ENCODE results near the gene STARD5.

DNA sequence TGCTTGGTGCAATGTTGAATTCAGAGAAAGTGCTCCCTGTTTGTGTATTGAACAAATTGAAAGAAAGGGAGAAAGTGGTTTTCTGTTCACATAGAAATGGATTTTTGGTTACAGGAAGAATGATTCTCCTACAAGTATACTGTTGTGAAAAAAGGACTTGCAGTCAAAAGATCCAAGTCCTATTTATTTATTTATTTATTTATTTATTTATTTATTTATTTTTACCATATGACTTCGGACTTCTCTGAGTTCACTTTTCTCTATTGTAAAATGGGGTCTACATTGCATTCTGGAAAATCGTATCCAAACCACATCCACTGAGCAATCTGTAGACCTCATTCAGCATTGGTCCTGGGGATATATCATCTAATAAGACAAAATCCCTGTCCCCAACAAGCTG is 46.1 kb downstream of the STARD5 start:
- TF ChIP-seq, protein P1, sequence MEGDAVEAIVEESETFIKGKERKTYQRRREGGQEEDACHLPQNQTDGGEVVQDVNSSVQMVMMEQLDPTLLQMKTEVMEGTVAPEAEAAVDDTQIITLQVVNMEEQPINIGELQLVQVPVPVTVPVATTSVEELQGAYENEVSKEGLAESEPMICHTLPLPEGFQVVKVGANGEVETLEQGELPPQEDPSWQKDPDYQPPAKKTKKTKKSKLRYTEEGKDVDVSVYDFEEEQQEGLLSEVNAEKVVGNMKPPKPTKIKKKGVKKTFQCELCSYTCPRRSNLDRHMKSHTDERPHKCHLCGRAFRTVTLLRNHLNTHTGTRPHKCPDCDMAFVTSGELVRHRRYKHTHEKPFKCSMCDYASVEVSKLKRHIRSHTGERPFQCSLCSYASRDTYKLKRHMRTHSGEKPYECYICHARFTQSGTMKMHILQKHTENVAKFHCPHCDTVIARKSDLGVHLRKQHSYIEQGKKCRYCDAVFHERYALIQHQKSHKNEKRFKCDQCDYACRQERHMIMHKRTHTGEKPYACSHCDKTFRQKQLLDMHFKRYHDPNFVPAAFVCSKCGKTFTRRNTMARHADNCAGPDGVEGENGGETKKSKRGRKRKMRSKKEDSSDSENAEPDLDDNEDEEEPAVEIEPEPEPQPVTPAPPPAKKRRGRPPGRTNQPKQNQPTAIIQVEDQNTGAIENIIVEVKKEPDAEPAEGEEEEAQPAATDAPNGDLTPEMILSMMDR (IDR thresholded peaks at IDR 0.05) = no peak
- TF ChIP-seq POLR2AphosphoS5 (IDR thresholded peaks at IDR 0.05; ENCODE audit: insufficient read depth in 1 of 2, low read depth in 1 of 2) = no peak
- TF ChIP-seq POLR2A (IDR thresholded peaks at IDR 0.05) = no peak
